ENCODE results near the gene S100A8.
"Not testable (repeated sequence)": the region's sequence is repeated elsewhere in the genome, so short reads cannot be mapped to it uniquely, and the experiment has no call there.

S100A8 gene

GRCh38 chr1:153413961-153414360 lies 23.1 kb upstream of the S100A8 start:
- not testable (repeated sequence) for H3K27me3 ChIP-seq (replicated peaks; ENCODE audit: control insufficient read depth, insufficient read depth, low read length); H3K4me1 ChIP-seq (ENCODE audit: control insufficient read depth, insufficient read depth, low read length); H3K9me3 ChIP-seq (ENCODE audit: control insufficient read depth, low read length); DNase-seq (ENCODE audit: low read depth); H3K36me3 ChIP-seq (ENCODE audit: control insufficient read depth, insufficient read depth, low read length, severe bottlenecking); H3K9ac ChIP-seq (ENCODE audit: low read length); H3K4me3 ChIP-seq (ENCODE audit: low read length)

- H3K27me3 ChIP-seq (replicated peaks; ENCODE audit: control insufficient read depth, insufficient read depth, low read length): peaks cover 11% of the 10 kb centered on the region
- not testable (repeated sequence) for H3K9ac ChIP-seq (ENCODE audit: low read length); H3K4me1 ChIP-seq (ENCODE audit: control insufficient read depth, insufficient read depth, low read length); DNase-seq (ENCODE audit: low read depth); H3K4me3 ChIP-seq (ENCODE audit: low read length); H3K36me3 ChIP-seq (ENCODE audit: control insufficient read depth, insufficient read depth, low read length, severe bottlenecking); H3K9me3 ChIP-seq (ENCODE audit: control insufficient read depth, low read length)
Measured at GRCh38 chr1:153407274-153407673, 16.4 kb upstream of the S100A8 start.

GRCh38 chr1:153405825-153406599 lies 15.1 kb upstream of the S100A8 start:
- H3K27me3 ChIP-seq (replicated peaks; ENCODE audit: control insufficient read depth, insufficient read depth, low read length): peaks cover 12% of the 10 kb centered on the region
- H3K9me3 ChIP-seq (ENCODE audit: control insufficient read depth, low read length); DNase-seq (ENCODE audit: low read depth); H3K4me1 ChIP-seq (ENCODE audit: control insufficient read depth, insufficient read depth, low read length); H3K36me3 ChIP-seq (ENCODE audit: control insufficient read depth, insufficient read depth, low read length, severe bottlenecking); H3K4me3 ChIP-seq (ENCODE audit: low read length); H3K9ac ChIP-seq (ENCODE audit: low read length): not testable (repeated sequence)

- Histone ChIP-seq H3K9ac (ENCODE audit: low read length) (no peak overlapping the region), H3K4me1 (ENCODE audit: control insufficient read depth, insufficient read depth, low read length) (no peaks in the 10 kb centered on the region), H3K4me3 (ENCODE audit: low read length) (no peak overlapping the region), H3K27me3 (replicated peaks; ENCODE audit: control insufficient read depth, insufficient read depth, low read length) (peaks cover 12% of the 10 kb centered on the region), H3K9me3 (ENCODE audit: control insufficient read depth, low read length) (peaks cover 3% of the 10 kb centered on the region), H3K36me3 (ENCODE audit: control insufficient read depth, insufficient read depth, low read length, severe bottlenecking) (no peaks in the 10 kb centered on the region)
- DNase-seq (ENCODE audit: low read depth): no peak
Measured at GRCh38 chr1:153404768-153405167, 13.9 kb upstream of the S100A8 start.

- H3K4me1 ChIP-seq (ENCODE audit: control insufficient read depth, insufficient read depth, low read length): no peaks in the 10 kb centered on the region
- H3K4me3 ChIP-seq (ENCODE audit: low read length): no peak overlapping the region
- H3K36me3 ChIP-seq (ENCODE audit: control insufficient read depth, insufficient read depth, low read length, severe bottlenecking): no peaks in the 10 kb centered on the region
- H3K27me3 ChIP-seq (replicated peaks; ENCODE audit: control insufficient read depth, insufficient read depth, low read length): peaks cover 15% of the 10 kb centered on the region
- no peak overlapping the region for H3K9ac ChIP-seq (ENCODE audit: low read length)
- H3K9me3 ChIP-seq (ENCODE audit: control insufficient read depth, low read length): peaks cover 1% of the 10 kb centered on the region
- no peak for DNase-seq (ENCODE audit: low read depth)
Measured at GRCh38 chr1:153404086-153404635, 13.3 kb upstream of the S100A8 start.

- Histone ChIP-seq H3K9me3 (ENCODE audit: control insufficient read depth, low read length) (no peaks in the 10 kb centered on the region), H3K4me3 (ENCODE audit: low read length) (no peak overlapping the region), H3K27me3 (replicated peaks; ENCODE audit: control insufficient read depth, insufficient read depth, low read length) (peaks cover 21% of the 10 kb centered on the region), H3K36me3 (ENCODE audit: control insufficient read depth, insufficient read depth, low read length, severe bottlenecking) (no peaks in the 10 kb centered on the region), H3K4me1 (ENCODE audit: control insufficient read depth, insufficient read depth, low read length) (no peaks in the 10 kb centered on the region), H3K9ac (ENCODE audit: low read length) (no peak overlapping the region)
- DNase-seq (ENCODE audit: low read depth): no peak
Measured at GRCh38 chr1:153403421-153404085, 12.7 kb upstream of the S100A8 start.

GRCh38 chr1:153402226-153402625 lies 11.4 kb upstream of the S100A8 start:
- no peaks in the 10 kb centered on the region for H3K4me1 ChIP-seq (ENCODE audit: control insufficient read depth, insufficient read depth, low read length)
- H3K36me3 ChIP-seq (ENCODE audit: control insufficient read depth, insufficient read depth, low read length, severe bottlenecking): no peaks in the 10 kb centered on the region
- no peak for DNase-seq (ENCODE audit: low read depth)
- no peaks in the 10 kb centered on the region for H3K9me3 ChIP-seq (ENCODE audit: control insufficient read depth, low read length)
- H3K9ac ChIP-seq (ENCODE audit: low read length): no peak overlapping the region
- H3K27me3 ChIP-seq (replicated peaks; ENCODE audit: control insufficient read depth, insufficient read depth, low read length): peaks cover 26% of the 10 kb centered on the region
- H3K4me3 ChIP-seq (ENCODE audit: low read length): no peak overlapping the region

GRCh38 chr1:153401461-153401860 lies 10.6 kb upstream of the S100A8 start:
- no peak for DNase-seq (ENCODE audit: low read depth)
- Histone ChIP-seq H3K36me3 (ENCODE audit: control insufficient read depth, insufficient read depth, low read length, severe bottlenecking) (no peaks in the 10 kb centered on the region), H3K9me3 (ENCODE audit: control insufficient read depth, low read length) (no peaks in the 10 kb centered on the region), H3K9ac (ENCODE audit: low read length) (no peak overlapping the region), H3K4me1 (ENCODE audit: control insufficient read depth, insufficient read depth, low read length) (no peaks in the 10 kb centered on the region), H3K4me3 (ENCODE audit: low read length) (no peak overlapping the region), H3K27me3 (replicated peaks; ENCODE audit: control insufficient read depth, insufficient read depth, low read length) (peaks cover 32% of the 10 kb centered on the region)

GRCh38 chr1:153400244-153400643 lies 9.4 kb upstream of the S100A8 start:
- Histone ChIP-seq H3K9ac (ENCODE audit: low read length) (no peak overlapping the region), H3K4me1 (ENCODE audit: control insufficient read depth, insufficient read depth, low read length) (no peaks in the 10 kb centered on the region)
- DNase-seq (ENCODE audit: low read depth): no peak

GRCh38 chr1:153399401-153400055 lies 8.7 kb upstream of the S100A8 start:
- Histone ChIP-seq H3K9ac (ENCODE audit: low read length) (no peak overlapping the region), H3K4me1 (ENCODE audit: control insufficient read depth, insufficient read depth, low read length) (no peaks in the 10 kb centered on the region), H3K4me3 (ENCODE audit: low read length) (no peak overlapping the region), H3K9me3 (ENCODE audit: control insufficient read depth, low read length) (no peaks in the 10 kb centered on the region), H3K27me3 (replicated peaks; ENCODE audit: control insufficient read depth, insufficient read depth, low read length) (peaks cover 47% of the 10 kb centered on the region), H3K36me3 (ENCODE audit: control insufficient read depth, insufficient read depth, low read length, severe bottlenecking) (no peaks in the 10 kb centered on the region)
- DNase-seq (ENCODE audit: low read depth): no peak

More at GRCh38 chr1:153400244-153400643, 9.4 kb upstream of the S100A8 start:
- Histone ChIP-seq H3K4me3 (ENCODE audit: low read length) (no peak overlapping the region), H3K36me3 (ENCODE audit: control insufficient read depth, insufficient read depth, low read length, severe bottlenecking) (no peaks in the 10 kb centered on the region), H3K9me3 (ENCODE audit: control insufficient read depth, low read length) (no peaks in the 10 kb centered on the region), H3K27me3 (replicated peaks; ENCODE audit: control insufficient read depth, insufficient read depth, low read length) (peaks cover 40% of the 10 kb centered on the region)

GRCh38 chr1:153397924-153398651 lies 7.2 kb upstream of the S100A8 start:
- Histone ChIP-seq H3K9me3 (ENCODE audit: control insufficient read depth, low read length) (no peaks in the 10 kb centered on the region), H3K4me3 (ENCODE audit: low read length) (no peak overlapping the region), H3K9ac (ENCODE audit: low read length) (no peak overlapping the region), H3K27me3 (replicated peaks; ENCODE audit: control insufficient read depth, insufficient read depth, low read length) (peaks cover 56% of the 10 kb centered on the region), H3K36me3 (ENCODE audit: control insufficient read depth, insufficient read depth, low read length, severe bottlenecking) (no peaks in the 10 kb centered on the region), H3K4me1 (ENCODE audit: control insufficient read depth, insufficient read depth, low read length) (no peaks in the 10 kb centered on the region)
- DNase-seq (ENCODE audit: low read depth): no peak
